ENCODE data around the gene PPFIA1.

GRCh38 chr11:70328556-70328955 is 58.1 kb downstream of the PPFIA1 start:
- TF ChIP-seq EZH2phosphoT487 (IDR thresholded peaks at IDR 0.05; ENCODE audit: borderline replicate concordance, low read depth, low read length) = no peak
- no peak for TF ChIP-seq CTCF (conservative IDR thresholded peaks at IDR 0.05; ENCODE audit: low read length)
